GM12892 (cell line): ENCODE results near the gene ITPKB. TPM values are rescaled to one million over a fixed set of nuclear protein-coding genes. Genes with fewer than 3 reads are reported as not detected.
A peak's percentile ranks its signal among the peaks of the same experiment; 100 is the strongest.

Experiments used
- DNase-seq: peaks from one replicate; pipeline ENCODE4 v3.0.0; 2011; ENCODE audit not compliant: insufficient read length
- FAIRE-seq: peaks from 2 replicates; lab custom pipeline; 2011; peaks lifted over from hg19 to GRCh38; lab: Jason Lieb, UNC
- POLR2A ChIP-seq: IDR thresholded peaks from 2 replicates; pipeline ENCODE4 v1.6.1; 2011; ENCODE audit warnings: low read depth, low read length, control low read depth
- POLR2AphosphoS5 ChIP-seq: IDR thresholded peaks from 2 replicates; pipeline ENCODE4 v1.6.1; 2011; ENCODE audit warnings: low read depth, low read length, control low read depth
- TAF1 ChIP-seq: IDR thresholded peaks from 2 replicates; pipeline ENCODE4 v1.6.1; 2011; ENCODE audit warnings: low read depth, mild to moderate bottlenecking, control low read depth, low read length, borderline replicate concordance
- polyA plus RNA-seq: library from polyadenylated mRNA; unstranded; fragments of >200 nt; gene quantifications from one replicate; pipeline ENCODE4 v1.2.1, GENCODE V29; 2012; ENCODE audit warnings: missing spikeins, inconsistent platforms; ENCODE audit not compliant: missing spikeins

Gene ITPKB
- polyA plus RNA-seq, result 8.6 TPM

DNA sequence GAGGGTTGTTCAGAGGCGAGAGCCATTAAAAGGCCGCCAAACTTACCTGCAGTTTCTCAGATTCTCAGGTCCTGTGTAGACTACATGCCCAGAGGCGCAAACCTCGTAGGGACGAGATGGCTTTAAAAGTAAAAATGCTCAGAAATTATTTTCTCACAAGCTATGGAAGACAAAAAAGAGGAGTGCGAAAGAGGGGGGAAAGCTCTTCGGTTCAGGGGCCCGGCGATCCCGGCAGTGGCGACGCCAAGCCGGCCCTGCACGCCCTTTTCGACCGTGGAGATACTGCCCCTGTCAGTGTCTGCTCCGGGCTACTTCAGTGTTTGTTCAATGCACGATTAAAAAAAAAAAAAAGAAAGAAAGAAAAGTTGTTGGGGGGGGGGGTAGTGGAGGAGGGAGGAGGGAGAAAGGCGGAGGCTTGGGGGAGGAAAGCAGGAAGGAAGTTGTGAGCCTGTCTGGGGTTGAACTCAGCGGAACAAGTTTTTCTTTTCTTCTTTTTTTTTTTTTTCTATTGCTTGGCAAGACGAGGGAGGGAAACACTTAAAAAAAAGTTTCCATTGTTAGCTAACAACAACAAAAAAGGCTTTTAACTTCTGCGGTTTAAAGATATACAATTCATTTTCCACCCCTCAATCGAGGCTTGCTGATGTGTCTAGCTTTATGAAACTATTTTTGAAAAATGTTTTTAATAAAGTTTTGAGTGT is at the start of gene ITPKB:
TSS of gene ITPKB (minus strand) at position 288 of the 701 bp plus-strand sequence. CDS start 1,824 bp downstream, outside the sequence.
- DNase-seq, result no peak
- TF ChIP-seq POLR2AphosphoS5, result no peak
- no peak for TF ChIP-seq TAF1
- TF ChIP-seq POLR2A, result no peak
- FAIRE-seq, result peak; percentile 27

DNA sequence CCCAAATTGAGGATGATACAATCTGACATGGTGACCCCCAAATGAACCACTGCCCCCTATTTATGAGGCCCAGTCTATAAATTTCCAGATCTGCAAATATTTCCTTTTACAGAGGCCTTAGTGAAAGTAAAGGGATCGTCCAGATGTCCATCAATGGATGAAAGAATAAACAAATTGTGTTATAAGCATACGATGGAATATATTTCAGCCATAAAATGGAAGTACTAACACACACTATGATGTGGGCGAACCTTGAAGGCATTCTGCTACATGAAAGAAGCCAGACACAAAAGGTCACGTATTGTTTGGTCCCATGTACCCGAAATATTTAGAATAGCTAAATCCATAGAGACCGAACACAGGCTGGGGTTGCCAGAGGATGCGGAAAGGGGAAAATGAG is 48.6 kb upstream of the ITPKB start:
- FAIRE-seq (no peak), DNase-seq (no peak)
- no peak for TF ChIP-seq POLR2AphosphoS5
- TF ChIP-seq POLR2A, result no peak
- no peak for TF ChIP-seq TAF1

DNA sequence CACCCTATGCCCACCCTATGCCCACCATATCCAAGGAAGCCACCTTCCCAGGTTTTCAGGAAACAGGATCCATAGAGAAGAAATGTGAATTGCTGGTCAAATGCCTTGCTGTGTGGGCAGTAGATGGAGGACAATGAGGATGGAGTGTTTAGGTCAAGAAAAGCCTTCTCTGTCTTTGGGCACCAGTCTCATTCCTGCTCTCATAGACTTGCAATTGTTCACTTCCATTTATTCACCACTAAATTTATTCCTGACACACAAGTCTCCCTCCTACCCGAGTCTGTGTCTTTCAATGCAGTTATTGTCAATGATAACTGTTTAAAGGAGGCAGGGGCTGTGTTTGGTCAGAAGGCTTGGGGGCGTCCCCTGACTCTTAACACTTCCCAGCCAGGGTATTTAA is 48.0 kb upstream of the ITPKB start:
- no peak for FAIRE-seq
- TF ChIP-seq POLR2A (no peak), TAF1 (no peak), POLR2AphosphoS5 (no peak)
- no peak for DNase-seq

DNA sequence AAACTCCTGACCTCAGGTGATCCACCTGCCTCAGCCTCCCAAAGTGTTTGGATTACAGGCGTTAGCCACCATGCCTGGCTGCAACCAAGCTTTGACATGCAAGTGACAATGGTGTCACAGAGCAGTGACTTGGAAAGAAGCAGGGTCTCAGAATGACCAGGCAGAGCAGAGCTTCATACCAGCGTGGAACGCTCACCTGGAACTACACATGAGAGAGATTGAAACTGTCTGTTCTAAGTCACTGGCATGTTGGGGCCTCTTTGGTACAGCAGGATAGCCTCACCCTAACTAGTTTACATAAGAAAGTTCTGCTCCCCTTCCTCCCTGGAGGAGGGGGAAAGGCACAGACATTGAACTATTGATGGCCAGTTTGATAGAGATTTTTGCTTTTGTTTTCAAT is 47.5 kb upstream of the ITPKB start:
- peak; percentile 89 for FAIRE-seq

DNA sequence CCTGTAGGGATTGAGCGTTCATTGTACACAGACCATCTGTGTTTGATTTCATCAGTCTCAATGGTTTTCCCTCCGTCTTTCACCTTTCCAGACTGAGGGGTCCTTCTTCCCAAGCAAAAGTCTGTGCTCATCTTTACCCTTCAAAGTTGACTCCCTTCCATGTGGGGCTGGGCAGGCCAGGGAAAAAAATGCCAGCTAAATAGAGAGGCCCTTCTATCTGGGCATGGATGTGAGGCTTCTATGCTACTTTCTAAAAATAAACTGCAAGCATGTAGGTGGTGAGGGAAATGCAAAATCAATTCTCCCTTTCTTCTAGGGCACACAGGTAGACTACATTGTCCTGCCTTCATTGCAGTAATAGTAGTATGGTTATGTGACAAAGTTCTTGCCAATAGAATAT is 46.7 kb upstream of the ITPKB start:
- DNase-seq, result no peak
- no peak for FAIRE-seq
- TF ChIP-seq POLR2A (no peak), POLR2AphosphoS5 (no peak), TAF1 (no peak)

More for the DNA sequence above, 47.5 kb upstream of the ITPKB start:
- peak; percentile 49 for DNase-seq
- TF ChIP-seq POLR2AphosphoS5, result no peak
- TF ChIP-seq POLR2A, result no peak
- TF ChIP-seq TAF1, result no peak

DNA sequence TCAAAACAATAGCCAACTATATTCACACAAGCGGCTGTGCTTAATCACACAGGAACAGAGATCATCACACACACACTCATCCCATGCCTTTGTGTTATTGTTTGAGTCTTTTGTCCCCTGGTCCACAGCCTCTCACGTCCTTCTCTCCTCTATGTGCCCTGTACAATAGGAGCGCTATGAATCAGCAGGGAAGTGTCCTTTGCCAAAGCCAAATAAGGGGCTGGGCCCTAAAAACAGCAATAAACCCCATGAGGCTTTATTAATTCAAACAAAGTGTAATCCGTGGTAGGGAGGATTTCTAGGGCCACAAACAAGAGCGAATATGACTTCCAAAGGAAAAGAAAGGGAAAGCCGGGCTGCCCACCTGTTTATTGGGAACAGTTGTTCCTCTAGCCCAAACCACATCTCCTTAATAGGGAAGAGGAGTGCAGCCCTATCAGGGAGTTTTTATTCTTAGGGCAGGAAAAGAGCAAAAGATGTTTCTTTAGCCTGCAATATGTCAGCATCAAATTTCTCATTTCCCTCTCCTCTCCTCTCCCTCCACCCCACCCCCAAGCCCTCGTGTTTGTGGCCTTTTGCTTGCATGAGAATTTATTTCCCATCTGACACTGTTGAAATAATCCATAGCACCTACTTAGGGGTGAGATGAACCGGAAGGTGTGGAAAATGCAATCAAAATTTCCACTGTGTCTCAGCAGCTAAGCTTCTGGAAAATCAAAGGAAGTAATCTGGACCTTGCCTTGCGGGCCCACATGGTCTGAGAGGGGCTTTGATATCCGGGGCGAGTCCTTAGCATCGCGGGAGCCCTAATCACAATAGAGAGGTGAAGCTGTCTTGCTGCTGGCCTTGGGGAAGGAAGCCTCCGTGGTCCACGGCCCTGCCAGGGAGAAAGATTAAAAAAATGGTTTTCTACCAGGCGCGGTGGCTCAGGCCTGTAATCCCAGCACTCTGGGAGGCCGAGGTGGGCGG is 45.3 kb upstream of the ITPKB start:
- FAIRE-seq (no peak), DNase-seq (no peak)

DNA sequence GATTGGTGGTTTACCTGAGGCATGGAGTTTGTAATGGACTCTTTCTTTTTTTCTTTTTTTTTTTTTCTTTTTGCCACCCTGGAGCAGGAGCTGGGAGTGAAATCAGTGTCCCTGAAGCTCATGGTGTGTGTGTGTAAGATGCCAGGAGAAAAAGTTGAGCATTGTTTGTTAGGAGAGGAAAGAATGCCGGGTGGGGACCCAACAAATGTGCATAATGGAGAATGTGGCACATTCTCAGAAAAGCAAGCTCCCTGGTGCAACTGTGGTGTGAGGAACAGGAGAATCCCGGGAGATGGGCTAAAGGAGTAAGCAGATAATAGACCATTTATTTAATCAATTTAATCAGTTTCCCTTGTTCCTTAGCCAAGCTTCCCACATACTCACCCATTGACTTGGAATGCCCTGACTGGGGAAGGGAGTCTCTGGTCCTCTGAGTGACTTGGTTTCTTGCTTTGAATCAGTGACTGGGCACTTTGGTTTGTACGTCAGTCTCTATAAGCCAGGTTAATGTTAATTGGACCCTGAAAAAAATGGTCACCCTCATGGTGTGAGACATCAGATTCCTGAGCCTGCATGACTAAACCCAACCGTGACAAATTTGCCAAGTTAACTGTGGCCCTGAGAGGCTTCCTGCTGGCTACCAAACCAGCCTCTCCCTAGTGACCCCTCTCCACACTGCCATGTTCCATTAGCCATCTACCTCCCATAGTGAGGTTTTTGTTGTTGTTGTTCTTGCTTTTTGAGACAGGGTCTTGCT is 43.9 kb upstream of the ITPKB start:
- no peak for FAIRE-seq
- no peak for DNase-seq
- TF ChIP-seq TAF1, result no peak

More for the DNA sequence above, 45.3 kb upstream of the ITPKB start:
- TF ChIP-seq POLR2AphosphoS5 (no peak), TAF1 (no peak), POLR2A (no peak)

DNA sequence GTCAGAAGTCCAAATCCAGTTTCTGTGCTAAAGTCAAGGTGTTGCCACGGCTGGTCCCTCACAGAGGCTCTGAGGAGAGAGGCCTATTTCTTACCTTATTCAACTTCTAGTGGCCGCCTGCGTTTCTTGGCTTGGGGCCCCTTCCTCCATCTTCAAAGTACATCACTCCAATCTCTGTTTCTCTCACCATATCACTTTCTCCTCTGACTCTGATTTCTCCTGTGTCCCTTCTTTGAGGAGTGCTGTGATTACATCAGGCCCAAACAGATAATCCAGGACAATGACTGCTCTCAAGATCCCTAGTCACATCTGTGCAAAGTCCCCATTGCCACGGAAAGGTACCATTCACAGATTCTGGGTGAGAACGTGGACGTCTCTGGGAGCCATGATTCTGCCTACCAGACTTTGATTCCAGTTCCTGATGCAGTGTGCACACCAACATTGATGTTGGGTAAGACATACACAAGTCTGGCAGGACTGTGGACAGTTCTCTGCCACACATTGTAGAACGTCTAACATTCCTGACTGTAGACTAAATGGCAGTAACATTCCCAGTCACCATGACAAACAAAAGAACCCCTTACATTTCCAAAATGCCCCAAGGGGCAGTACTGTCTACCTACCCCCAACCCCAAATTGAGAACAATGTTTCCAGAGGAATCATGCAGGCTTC is 43.0 kb upstream of the ITPKB start:
- FAIRE-seq (no peak), DNase-seq (no peak)
- no peak for TF ChIP-seq TAF1
- no peak for TF ChIP-seq POLR2A
- TF ChIP-seq POLR2AphosphoS5, result no peak

DNA sequence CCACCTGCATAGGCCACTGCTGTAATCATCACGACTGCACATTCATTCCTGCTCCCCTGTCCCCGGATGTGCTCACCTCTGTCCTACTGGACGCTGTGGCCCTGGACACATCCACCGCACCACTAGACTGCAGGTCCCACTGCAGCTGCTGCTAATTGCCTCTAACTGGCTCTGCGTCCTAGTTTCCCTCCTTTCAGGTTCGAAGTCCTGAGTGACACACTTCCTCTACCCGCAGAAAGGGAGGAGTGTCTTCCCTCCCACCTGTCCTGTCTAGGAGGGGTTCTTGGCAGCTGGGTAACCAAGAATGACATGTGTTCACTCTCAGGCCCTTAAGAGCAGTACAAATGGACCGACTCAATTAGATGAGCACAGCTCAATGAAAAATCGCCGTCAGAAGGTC is 40.5 kb upstream of the ITPKB start:
- TF ChIP-seq TAF1 (no peak), POLR2A (no peak), POLR2AphosphoS5 (no peak)
- DNase-seq, result no peak
- no peak for FAIRE-seq

DNA sequence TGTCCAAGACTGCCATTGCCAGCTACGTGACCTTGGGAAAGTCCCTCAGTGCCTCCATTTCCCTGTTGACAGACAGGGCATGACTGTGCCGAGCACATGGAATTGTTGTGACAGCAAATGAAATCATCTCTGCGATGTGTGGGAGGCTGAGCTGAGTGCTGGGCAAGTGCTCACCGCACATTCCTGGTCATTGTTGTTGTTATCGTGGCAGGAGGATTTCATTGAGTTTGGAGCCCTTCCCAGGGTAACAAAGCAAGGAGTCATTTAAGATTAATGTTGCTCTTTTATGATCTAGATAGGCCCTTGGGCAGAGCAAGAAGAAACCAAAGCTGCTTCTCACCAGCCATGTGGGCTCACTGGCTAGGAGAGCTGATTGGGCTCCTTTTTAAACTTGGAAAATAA is 39.6 kb upstream of the ITPKB start:
- DNase-seq (no peak), FAIRE-seq (no peak)
- TF ChIP-seq POLR2AphosphoS5 (no peak), TAF1 (no peak), POLR2A (no peak)

DNA sequence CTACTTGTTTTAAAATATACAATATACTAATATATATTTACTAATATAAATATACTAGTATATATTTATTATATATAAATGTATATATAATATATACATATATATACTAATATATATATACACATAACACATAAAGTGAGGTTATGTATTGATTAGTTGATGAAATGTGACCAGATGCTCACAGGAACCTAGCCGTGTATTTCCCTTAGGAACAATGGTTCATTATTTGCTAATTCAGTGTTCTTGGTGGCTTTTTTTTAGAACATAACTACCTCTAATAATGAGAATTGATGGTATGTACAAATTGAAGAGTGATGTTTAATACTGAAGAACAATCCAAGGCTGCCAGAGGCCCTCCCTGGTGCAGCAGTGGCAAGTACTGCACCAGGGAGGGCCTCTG is 37.9 kb upstream of the ITPKB start:
- TF ChIP-seq POLR2A, result no peak
- TF ChIP-seq POLR2AphosphoS5, result no peak
- TF ChIP-seq TAF1, result no peak
- DNase-seq, result no peak
- FAIRE-seq, result no peak
